ENCODE data around the gene HPGDS.
"Not testable (repeated sequence)": the region's sequence is repeated elsewhere in the genome, so short reads cannot be mapped to it uniquely, and the experiment has no call there.

The HPGDS gene

GRCh38 chr4:94342694-94343093, at the start of gene HPGDS:
TSS of gene HPGDS (minus strand) at chr4:94342836. CDS start at chr4:94334629, 8,207 bp downstream.
- no peak for DNase-seq (ENCODE audit: low read depth in 2 of 3, low spot score in 1 of 3)

- DNase-seq (ENCODE audit: low read depth in 2 of 3, low spot score in 1 of 3), result peak in 1 of 3 donors; percentile 8
Observed at GRCh38 chr4:94390804-94391410, 48.3 kb upstream of the HPGDS start.

DNA sequence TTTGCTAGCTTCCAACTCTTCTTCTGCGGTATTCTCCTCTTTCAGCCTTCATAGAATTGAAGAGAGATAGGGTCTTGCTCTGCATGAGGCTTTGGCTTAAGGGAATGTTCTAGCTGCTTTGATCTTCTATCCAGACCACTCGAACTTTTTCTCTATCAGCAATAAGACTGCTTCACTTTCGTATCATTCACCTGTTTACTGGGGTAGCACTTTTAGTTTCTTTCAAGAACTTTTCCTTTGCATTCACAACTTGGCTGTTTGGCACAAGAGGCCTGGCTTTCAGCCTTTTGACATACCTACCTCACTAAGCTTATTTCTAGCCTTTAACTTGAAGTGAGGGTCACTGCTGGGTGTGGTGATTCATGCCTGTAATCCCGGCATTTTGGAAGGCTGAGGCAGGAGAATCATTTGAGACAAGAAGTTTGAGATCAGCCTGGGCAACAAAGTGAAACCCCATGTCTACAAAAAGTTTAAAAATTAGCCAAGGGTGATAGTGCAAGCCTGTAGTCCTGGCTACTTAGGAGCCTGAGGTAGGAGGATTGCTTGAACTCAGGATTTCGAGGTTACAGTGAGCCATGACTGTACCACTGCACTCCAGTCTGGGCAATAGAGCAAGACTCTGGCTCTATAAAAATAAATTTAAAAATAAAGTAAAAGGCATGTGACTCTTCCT, 47.1 kb upstream of the HPGDS start:
- no peak for DNase-seq (ENCODE audit: low read depth in 2 of 3, low spot score in 1 of 3)

DNA sequence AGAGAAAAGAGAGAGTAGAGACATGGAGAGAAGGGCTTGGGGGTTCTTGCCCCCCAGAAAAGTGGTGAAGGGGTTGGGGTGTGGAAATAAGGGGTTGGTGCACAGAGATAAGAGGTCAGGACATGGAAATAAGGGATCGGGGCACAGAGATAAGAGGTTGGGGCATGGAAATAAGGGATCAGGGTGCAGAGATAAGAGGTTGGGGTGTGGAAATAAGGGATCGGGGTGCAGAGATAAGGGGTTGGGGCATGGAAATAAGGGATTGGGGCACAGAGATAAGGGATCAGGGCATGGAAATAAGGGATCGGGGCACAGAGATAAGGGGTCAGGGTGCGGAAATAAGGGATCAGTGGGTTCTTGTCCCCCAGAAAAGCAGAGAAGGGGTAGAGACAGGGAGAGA, 45.3 kb upstream of the HPGDS start:
- DNase-seq (ENCODE audit: low read depth in 2 of 3, low spot score in 1 of 3), result not testable (repeated sequence)

DNA sequence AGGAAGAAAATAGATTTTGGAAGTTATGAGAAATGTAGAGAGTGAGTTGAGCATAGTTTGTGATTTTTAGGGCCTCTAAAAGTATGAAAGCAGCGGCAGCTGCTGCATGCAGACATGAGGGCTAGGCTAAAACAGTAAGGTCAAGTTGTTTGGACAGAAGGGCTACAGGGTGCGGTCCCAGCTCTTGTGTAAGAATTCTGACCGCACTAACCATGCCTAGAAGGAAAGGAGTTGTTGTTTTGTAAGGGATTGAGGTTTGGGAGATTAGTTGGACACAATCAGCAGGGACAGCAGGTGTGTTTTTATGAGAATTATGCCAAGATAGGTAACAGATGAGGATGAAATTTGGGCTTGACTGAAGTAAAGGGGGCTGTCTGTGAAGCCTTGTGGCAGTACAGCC, 42.8 kb upstream of the HPGDS start:
- not testable (repeated sequence) for DNase-seq (ENCODE audit: low read depth in 2 of 3, low spot score in 1 of 3)

- DNase-seq (ENCODE audit: low read depth in 2 of 3, low spot score in 1 of 3), result not testable (repeated sequence)
Observed at GRCh38 chr4:94382891-94383290, 40.3 kb upstream of the HPGDS start.

DNA sequence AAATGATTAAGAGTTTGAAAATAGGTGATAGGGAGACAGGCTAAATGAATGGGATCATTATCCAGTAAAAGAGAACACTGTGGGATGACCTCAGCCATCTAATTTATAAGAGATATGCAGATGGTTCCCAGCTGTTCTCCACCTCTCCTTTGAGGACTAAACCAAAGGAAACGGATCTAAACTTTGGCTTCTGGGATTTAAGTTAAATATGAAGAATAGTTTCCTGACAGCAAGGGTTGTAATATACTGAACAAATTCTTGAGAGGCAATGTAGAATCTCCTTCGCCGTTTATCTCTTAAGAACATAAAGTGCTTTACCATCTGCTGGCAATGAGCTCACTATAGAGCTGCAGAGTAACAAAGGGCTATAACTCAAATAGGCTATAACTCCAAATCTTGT, 35.4 kb upstream of the HPGDS start:
- DNase-seq (ENCODE audit: low read depth in 2 of 3, low spot score in 1 of 3), result no peak

GRCh38 chr4:94377294-94377693, 34.7 kb upstream of the HPGDS start:
- no peak for DNase-seq (ENCODE audit: low read depth in 2 of 3, low spot score in 1 of 3)

GRCh38 chr4:94375364-94375763, 32.7 kb upstream of the HPGDS start:
- no peak for DNase-seq (ENCODE audit: low read depth in 2 of 3, low spot score in 1 of 3)

DNA sequence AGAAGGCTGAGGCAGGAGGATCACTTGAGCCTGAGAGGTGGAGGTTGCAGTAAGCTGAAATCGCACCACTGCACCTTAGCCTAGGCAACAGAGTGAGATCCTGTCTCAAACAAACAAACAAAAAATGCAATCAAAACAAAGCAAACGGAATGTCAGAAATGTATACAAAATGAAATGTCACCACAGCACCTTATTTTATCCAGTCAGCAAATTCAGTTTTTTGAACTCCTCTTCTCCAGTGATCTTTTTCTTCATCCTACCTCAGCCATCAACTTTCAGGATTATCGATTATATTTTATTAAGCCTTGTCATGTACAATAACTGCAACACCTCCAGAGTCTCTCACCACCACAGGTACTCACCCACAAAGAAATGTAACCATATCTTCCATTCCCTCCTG, 31.1 kb upstream of the HPGDS start:
- DNase-seq (ENCODE audit: low read depth in 2 of 3, low spot score in 1 of 3), result no peak

DNA sequence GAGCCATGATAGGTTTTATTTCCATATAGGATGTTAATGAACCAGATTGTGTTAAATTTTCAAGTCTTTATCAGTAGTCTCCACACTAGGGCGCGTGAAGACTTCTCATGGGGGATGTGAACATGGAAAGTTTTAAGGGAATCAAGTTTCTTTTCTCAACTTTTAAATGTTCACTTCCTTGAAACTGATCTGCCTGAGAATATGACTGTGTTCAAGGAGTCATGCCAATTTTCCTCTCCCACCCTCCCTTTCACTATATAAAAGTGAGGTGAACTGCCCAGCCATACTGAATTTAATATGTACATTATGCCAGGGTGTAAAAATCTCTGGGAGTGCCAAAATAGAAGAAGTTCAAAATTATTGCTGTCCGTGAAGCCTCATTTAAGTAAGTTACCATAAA, 30.4 kb upstream of the HPGDS start:
- no peak for DNase-seq (ENCODE audit: low read depth in 2 of 3, low spot score in 1 of 3)

DNA sequence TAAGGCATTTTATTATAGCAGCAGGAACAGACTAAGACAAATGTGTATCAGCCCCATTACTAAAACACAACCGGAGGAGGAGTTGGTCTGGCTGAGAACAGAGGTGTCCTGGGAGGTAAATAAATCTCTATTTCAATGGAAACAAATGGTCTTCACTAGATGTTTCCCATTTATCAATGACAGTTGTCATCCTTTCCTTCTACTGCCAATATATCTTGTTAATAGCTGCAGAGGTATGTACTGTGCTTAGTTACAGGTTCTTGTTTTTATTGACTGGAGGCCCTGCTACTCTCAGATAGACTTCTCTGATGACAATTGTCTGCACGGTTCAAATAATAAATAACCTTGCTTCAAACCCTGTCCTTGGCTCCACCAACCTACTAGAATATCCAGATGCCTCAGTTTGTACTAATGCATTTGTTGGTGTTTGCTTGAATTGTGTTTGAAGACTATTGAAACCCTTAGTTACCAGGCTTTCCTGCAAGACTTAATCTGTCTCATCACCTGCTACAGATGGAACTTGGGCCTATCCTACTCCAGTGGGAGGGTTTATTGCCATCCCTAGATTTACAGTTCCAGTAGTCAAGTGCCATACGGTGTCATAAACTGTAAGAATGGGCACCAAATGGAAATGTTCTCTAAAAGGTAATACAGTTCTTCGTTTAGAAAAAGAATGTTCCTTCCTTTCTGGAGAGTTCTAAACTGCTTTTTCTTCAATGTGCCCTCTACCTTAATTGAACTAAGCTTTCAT, 29.8 kb upstream of the HPGDS start:
- no peak for DNase-seq (ENCODE audit: low read depth in 2 of 3, low spot score in 1 of 3)

GRCh38 chr4:94371290-94371689, 28.7 kb upstream of the HPGDS start:
- no peak for DNase-seq (ENCODE audit: low read depth in 2 of 3, low spot score in 1 of 3)

- no peak for DNase-seq (ENCODE audit: low read depth in 2 of 3, low spot score in 1 of 3)
Observed at GRCh38 chr4:94370533-94371254, 28.1 kb upstream of the HPGDS start.

GRCh38 chr4:94369046-94369445, 26.4 kb upstream of the HPGDS start:
- DNase-seq (ENCODE audit: low read depth in 2 of 3, low spot score in 1 of 3), result no peak

DNA sequence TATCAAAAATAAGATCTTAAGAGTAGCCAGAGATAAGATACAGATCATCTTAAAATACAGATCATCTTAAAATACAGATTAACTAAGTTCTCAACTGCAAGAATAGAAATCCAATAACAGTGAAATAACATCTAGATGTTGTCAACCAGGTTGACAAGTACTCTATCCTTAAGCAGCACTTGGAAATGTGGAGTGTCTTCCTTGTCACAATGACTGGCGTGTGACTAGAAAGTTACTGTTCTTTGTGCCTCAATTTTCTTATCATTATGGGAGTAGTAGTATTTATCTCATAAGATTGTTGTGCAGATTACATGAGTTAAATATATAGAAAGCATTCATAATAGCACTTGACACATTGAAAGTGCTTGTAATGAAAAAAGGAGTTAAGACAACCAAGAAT, 25.8 kb upstream of the HPGDS start:
- DNase-seq (ENCODE audit: low read depth in 2 of 3, low spot score in 1 of 3), result no peak

- DNase-seq (ENCODE audit: low read depth in 2 of 3, low spot score in 1 of 3), result no peak
Observed at GRCh38 chr4:94365304-94365703, 22.7 kb upstream of the HPGDS start.

DNA sequence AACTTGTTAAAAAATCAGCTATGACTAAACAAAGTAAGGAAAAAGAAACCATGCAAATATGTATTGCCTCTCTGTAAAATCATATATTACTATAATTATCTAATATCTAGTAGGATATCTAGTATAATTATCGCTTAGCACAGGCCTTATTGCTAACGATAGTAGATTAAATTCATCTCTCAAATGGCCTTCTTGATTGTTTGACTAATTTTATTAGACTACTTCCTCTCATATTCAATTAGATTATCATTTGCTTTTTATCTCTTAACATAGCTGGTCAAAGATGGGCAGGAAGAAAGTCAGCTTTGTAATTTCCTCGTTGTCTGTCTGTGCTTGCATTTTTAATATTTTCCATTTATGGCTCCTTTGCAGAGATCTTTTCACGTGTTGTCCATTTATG, 21.9 kb upstream of the HPGDS start:
- no peak for DNase-seq (ENCODE audit: low read depth in 2 of 3, low spot score in 1 of 3)

GRCh38 chr4:94363136-94363655, 20.6 kb upstream of the HPGDS start:
- no peak for DNase-seq (ENCODE audit: low read depth in 2 of 3, low spot score in 1 of 3)

DNA sequence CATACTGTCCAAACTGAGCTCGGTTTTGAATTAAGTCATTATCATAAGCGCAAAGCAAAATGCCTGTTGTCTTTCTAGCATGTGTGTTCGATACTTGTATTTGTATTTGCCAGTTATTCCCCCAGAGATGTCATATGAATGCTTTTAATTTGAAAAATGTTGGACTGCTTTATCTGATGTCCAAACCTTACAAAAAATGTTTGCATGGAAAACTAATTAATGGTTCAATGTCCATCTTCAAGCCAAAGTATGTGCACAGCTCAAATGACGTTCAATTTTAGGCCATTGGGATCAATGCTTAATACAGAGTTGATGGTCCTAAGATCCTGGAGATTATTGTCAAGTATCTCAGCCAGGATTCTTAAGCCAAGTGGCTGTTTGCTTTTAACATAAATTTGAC, 17.2 kb upstream of the HPGDS start:
- no peak for DNase-seq (ENCODE audit: low read depth in 2 of 3, low spot score in 1 of 3)

- no peak for DNase-seq (ENCODE audit: low read depth in 2 of 3, low spot score in 1 of 3)
Observed at GRCh38 chr4:94359221-94359620, 16.6 kb upstream of the HPGDS start.
